ENCODE results near the gene UNC5B. TPM values are rescaled to one million over a fixed set of nuclear protein-coding genes. Genes with fewer than 3 reads are reported as not detected.

The UNC5B gene
- total RNA-seq, 4 donors from 2014 or later = 5.3 to 26.6 (median 17.7) TPM

DNA sequence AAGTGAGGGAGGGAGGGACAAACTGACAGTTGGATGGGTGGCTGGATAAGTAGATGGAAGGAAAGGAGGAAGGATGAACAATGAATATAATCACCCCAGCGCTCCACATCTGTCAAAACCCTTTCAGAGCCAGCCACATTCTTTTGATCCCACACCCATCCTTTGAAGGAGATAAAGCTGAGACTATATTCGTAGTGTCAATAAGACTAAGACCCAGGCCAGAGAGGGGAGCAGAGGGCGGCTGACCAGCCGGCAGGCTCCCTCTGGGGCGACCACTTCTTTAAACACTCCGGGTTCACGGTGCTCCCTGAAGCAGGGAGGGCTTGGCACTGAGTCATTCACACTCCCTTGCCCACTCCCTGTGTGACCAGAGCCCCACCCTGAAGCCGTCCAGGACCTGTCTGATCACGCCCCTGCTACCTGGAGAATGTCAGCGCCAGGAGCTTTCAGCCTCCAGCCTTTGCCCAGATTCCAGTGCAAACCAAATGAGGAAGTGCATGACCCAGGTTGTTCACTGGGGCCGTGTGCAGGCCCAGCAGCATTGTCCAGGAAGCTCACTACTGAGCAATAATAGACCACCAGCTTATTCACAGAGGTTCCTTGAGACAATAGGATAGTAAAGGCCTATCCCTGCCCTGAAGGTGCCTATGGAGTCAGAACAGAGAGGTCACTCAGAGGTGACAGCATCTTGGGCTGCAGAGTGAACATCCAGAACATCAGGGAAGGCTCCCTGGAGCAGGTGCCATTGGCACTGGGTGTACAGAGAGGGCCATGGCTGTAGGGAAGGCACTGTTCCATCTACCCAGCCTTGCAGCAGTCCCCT, 34.4 kb downstream of the UNC5B start:
- Histone ChIP-seq H3K27ac (peak overlapping the region in 1 of 2 donors; percentile 64), H3K9me3 (no peaks in the 10 kb centered on the region), H3K4me3 (no peak overlapping the region), H3K36me3 (no peaks in the 10 kb centered on the region), H3K4me1 (peaks cover 4 to 14% of the 10 kb centered on the region in 2 donors), H3K27me3 (no peaks in the 10 kb centered on the region)
- DNase-seq = no peak
- intact Hi-C loops (cut with DNase I; ENCODE audit: low total_unique reads) = no loop called here
- no peak for TF ChIP-seq POLR2A (IDR thresholded peaks at IDR 0.05)
- TF ChIP-seq, protein P1, sequence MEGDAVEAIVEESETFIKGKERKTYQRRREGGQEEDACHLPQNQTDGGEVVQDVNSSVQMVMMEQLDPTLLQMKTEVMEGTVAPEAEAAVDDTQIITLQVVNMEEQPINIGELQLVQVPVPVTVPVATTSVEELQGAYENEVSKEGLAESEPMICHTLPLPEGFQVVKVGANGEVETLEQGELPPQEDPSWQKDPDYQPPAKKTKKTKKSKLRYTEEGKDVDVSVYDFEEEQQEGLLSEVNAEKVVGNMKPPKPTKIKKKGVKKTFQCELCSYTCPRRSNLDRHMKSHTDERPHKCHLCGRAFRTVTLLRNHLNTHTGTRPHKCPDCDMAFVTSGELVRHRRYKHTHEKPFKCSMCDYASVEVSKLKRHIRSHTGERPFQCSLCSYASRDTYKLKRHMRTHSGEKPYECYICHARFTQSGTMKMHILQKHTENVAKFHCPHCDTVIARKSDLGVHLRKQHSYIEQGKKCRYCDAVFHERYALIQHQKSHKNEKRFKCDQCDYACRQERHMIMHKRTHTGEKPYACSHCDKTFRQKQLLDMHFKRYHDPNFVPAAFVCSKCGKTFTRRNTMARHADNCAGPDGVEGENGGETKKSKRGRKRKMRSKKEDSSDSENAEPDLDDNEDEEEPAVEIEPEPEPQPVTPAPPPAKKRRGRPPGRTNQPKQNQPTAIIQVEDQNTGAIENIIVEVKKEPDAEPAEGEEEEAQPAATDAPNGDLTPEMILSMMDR (IDR thresholded peaks at IDR 0.05) = no peak

DNA sequence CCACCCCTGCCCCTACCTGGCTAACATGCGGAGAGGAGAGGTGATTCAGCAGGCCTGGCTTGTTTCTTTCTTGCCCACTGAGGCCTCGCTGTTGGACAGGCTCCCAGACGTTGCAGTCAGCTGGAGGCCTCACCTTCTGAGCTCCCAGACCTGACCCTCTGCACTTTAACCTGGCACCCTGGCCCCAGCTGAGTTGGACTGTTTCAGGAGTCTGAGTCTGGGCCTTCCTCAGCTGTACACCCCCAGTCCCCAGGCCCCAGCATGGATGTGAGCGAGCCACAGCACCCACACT, 35.0 kb downstream of the UNC5B start:
- Histone ChIP-seq H3K27me3 (no peaks in the 10 kb centered on the region), H3K4me3 (no peak overlapping the region), H3K36me3 (no peaks in the 10 kb centered on the region), H3K9me3 (no peaks in the 10 kb centered on the region), H3K4me1 (peaks cover 4 to 14% of the 10 kb centered on the region in 2 donors), H3K27ac (no peak overlapping the region)
- TF ChIP-seq, protein P1 (IDR thresholded peaks at IDR 0.05) = no peak
- TF ChIP-seq POLR2A (IDR thresholded peaks at IDR 0.05) = no peak
- intact Hi-C loops (cut with DNase I; ENCODE audit: low total_unique reads) = no loop called here
- no peak for DNase-seq

DNA sequence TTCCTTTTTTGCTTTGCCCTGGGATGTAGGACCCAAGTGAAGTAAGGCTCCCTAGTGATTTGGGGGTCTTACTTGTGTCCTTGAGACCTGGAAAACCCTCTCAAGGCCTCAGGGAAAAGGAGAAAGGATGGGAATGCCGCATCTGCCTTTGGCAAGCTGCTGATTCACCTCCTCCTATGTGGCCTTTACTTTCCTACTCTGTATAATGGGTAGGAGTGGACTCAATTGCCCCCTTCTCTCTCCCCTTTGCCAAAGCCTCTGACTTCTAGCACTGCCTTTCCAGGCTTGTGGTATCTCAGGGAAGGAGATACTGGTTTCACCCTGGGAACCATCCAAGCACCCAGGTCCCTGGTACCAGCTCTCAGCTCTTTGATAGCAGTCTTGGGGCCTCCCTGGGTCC, 35.4 kb downstream of the UNC5B start:
- no peak overlapping the region for H3K4me3 ChIP-seq
- no peaks in the 10 kb centered on the region for H3K36me3 ChIP-seq
- peaks cover 4 to 14% of the 10 kb centered on the region in 2 donors for H3K4me1 ChIP-seq
- intact Hi-C loops (cut with DNase I; ENCODE audit: low total_unique reads) = no loop called here
- no peak overlapping the region for H3K27ac ChIP-seq
- H3K27me3 ChIP-seq = no peaks in the 10 kb centered on the region
- no peaks in the 10 kb centered on the region for H3K9me3 ChIP-seq
- DNase-seq = no peak
- TF ChIP-seq, protein P1 (IDR thresholded peaks at IDR 0.05) = no peak
- no peak for TF ChIP-seq POLR2A (IDR thresholded peaks at IDR 0.05)

DNA sequence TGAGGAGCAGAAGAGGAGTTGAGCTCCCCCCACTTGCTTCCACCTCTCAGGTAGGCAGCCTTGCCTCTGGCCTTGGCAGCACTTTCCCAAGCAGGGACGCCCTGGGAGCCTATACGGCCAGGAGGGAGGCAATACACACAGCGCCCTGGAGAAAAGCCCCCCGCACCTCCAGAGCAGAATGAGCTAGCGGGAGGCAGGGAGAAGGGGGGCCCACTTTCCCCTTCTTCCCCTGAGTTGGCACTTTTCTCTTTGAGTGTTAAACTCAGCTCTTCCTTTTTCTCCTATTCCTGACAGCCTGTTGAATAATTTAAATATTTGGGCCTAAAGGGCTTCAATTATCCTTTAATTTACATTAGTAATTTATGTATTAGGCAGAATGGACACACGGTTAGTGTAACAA, 35.8 kb downstream of the UNC5B start:
- intact Hi-C loops (cut with DNase I; ENCODE audit: low total_unique reads) = no loop called here
- H3K27ac ChIP-seq = no peak overlapping the region
- H3K9me3 ChIP-seq = no peaks in the 10 kb centered on the region
- H3K4me1 ChIP-seq = peaks cover 4 to 14% of the 10 kb centered on the region in 2 donors
- no peak overlapping the region for H3K4me3 ChIP-seq
- H3K36me3 ChIP-seq = no peaks in the 10 kb centered on the region
- TF ChIP-seq, protein P1 (IDR thresholded peaks at IDR 0.05) = no peak
- H3K27me3 ChIP-seq = no peaks in the 10 kb centered on the region
- no peak for DNase-seq

DNA sequence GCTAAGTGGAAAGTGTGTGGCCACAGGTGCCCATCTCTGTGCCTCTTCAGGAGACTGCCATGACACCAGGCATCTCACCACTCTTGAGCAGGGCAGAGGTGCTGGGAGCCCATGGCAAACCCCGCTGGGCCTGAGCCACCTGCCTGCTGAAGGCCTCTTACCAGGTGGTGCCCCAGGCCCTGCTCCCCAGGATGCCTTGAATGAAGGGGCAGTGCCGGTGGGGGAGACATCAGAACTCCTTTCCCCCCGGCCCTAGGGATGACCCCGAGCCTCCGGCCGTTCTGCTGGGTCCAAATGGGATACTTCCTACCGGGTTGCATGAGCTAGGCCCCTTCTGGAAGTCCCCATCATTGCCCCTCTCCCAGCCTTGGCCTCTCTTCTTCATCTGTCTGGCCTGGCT, 37.6 kb downstream of the UNC5B start:
- no peak for DNase-seq
- TF ChIP-seq POLR2A (IDR thresholded peaks at IDR 0.05) = no peak
- Histone ChIP-seq H3K27me3 (no peaks in the 10 kb centered on the region), H3K9me3 (no peaks in the 10 kb centered on the region), H3K36me3 (no peaks in the 10 kb centered on the region), H3K27ac (no peak overlapping the region), H3K4me3 (no peak overlapping the region), H3K4me1 (peaks cover 3 to 7% of the 10 kb centered on the region in 2 donors)
- intact Hi-C loops (cut with DNase I; ENCODE audit: low total_unique reads) = no loop called here
